ENCODE measurements around the gene SPPL2B.

Gene SPPL2B

GRCh38 chr19:2300533-2300932 lies 28.0 kb upstream of the SPPL2B start:
- DNase-seq = no peak

- DNase-seq = peak in 2 of 3 experiments; percentile 57 to 72
Observed at GRCh38 chr19:2302319-2303210, 25.9 kb upstream of the SPPL2B start.

- no peak for DNase-seq
Observed at GRCh38 chr19:2303211-2303798, 25.2 kb upstream of the SPPL2B start.

GRCh38 chr19:2305452-2306280 lies 22.8 kb upstream of the SPPL2B start:
- DNase-seq = no peak

DNA sequence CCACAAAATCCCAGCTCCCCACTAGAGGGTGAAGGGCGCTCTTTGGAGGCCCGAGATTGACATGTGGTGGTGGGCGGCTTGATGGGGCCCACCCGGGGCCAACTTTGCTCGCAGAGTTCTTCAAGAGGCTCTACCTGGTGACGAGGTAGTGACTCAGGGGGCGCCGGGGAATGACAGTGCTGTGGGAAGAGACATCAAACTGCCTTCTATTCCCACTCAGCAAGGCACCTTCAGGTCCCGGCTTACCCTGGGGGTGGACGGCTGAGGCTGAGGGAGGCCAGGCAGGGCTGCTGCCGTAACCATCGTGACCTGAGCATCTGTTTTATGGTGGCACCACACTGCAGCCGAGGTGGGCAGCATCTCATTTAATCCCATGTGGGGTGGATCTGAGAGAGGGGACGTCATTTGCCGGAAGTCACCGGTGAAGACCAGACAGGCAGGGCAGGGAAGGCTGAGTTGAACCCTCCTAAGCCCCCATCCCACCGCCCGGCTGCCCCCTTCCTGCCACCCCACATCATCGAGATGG lies 22.1 kb upstream of the SPPL2B start:
- no peak for DNase-seq

GRCh38 chr19:2306971-2307370 lies 21.5 kb upstream of the SPPL2B start:
- DNase-seq = no peak

DNA sequence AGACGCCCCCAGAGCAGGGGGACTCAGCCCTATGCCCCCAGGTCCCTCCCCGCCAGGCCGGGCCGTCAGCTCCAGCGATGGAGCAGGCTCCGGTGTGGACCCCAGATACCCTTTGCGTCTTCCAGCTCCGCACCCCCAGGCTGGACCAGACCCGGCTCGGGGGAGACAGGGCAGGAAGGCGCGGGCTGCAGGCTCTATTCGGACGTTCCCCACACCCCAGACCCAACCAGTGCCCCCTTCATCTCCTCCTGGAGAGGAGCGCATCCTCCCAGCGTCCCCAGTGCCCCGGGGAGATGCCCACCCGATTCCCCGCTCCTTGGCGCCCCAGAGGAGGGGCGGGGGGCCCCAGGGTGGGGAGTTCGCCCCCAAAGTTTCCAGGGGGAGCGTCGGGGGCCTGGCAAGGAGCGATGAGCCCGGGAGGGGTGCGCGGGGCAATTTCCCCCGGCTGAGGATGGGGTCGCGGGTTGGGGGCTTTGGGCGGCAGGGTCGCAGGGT lies 20.9 kb upstream of the SPPL2B start:
- DNase-seq = no peak

DNA sequence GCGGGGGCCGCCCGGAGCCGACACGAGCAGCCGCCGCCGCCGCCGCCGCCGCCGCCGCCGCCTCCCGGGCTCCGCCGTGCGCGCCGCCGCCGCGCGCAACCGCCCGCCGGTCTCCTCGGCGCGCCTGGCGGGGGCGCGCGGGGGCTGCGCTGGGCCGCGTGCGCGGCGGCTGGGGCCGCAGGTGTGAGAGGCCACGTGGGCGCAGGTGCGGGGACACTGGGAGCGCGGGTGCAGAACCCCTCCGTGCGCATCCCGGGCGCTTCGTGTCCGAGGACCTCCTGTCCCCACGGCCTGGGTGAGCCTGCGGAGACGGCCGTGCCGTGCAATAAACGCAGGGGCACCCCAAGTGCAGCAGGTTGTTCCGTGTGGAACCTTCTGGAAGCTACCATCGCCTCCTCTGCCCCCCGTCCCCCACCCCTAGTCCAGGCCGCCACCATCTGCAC lies 20.3 kb upstream of the SPPL2B start, which contains the start of gene LINGO3:
Gene LINGO3 (minus strand): TSS at position 41 of the 443 bp plus-strand sequence. CDS start 16,378 bp downstream, outside the sequence.
- peak; percentile 44 to 70 (median 63) for DNase-seq

- peak in 2 of 3 experiments; percentile 24 to 67 for DNase-seq
Observed at GRCh38 chr19:2309734-2310362, 18.6 kb upstream of the SPPL2B start.

DNA sequence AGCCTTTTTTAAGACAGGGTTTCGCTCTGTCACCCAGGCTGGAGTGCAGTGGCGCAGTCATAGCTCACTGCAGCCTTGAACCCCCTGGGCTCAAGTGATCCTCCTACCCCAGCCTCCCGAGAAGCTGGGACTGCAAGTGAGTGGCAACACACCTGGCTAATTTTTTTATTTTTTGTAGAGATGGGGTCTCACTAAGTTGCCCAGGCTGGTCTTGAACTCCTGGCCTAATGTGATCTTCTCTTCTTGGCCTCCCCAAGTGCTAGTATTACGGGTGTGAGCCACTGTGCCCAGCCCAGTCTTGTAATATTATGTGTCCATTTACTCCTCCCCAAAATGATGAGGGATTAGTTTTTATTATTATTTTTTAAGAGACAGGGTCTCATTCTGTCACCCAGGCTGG lies 17.4 kb upstream of the SPPL2B start:
- no peak for DNase-seq

GRCh38 chr19:2312820-2313501 lies 15.5 kb upstream of the SPPL2B start:
- DNase-seq = peak in 2 of 3 experiments; percentile 69 to 81

GRCh38 chr19:2315121-2315817 lies 13.2 kb upstream of the SPPL2B start:
- DNase-seq = no peak

DNA sequence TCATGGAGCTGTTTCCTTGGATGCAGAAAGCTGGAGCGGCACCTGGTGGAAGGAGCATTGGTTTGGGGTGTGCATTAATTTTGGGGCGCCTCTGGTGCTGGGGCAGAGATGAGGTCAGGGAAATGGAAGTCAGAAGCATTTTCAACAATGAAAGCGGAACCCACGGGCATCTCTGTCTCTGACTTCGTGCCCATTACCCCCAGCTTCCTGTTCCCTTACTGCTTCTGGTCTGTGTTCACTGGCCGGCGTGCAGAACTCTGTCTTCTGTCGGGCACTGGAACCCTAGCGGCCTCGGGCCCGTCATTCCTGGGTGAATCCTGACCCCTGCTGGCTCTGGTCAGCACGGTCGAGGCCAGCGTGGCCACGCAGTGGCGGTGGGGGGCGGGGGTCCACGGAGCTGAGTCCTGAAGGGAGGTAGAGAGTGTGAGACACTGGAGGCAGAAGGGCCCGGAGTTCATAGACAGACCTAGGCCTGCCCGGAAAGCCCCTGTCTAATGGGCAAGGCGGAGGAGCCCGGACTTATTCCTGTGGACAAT lies 12.6 kb upstream of the SPPL2B start:
- DNase-seq = no peak

GRCh38 chr19:2317300-2317699 lies 11.2 kb upstream of the SPPL2B start:
- DNase-seq = no peak

DNA sequence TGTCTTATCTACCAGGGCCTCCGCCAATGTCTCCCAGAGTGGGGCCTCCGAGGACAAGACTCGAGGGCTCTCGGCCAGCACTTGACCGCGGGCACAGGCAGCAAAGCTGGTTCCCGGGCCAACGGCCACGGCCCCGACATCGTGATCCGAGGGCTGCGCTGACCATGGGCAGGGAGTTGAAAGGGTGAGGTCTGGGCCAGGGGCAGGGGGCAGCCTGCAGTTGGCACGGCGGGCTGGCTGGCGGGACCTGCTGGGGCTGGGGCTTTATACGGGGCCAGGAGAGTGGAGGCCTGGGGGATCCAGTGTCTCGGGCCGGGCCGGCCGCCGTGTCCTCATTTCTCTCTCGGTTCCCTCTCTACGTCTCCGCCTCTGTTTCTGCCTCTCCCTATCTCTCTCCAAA lies 10.7 kb upstream of the SPPL2B start:
- no peak for DNase-seq

GRCh38 chr19:2318923-2319322 lies 9.6 kb upstream of the SPPL2B start:
- DNase-seq = no peak

- no peak for DNase-seq
Observed at GRCh38 chr19:2319551-2319950, 8.9 kb upstream of the SPPL2B start.

DNA sequence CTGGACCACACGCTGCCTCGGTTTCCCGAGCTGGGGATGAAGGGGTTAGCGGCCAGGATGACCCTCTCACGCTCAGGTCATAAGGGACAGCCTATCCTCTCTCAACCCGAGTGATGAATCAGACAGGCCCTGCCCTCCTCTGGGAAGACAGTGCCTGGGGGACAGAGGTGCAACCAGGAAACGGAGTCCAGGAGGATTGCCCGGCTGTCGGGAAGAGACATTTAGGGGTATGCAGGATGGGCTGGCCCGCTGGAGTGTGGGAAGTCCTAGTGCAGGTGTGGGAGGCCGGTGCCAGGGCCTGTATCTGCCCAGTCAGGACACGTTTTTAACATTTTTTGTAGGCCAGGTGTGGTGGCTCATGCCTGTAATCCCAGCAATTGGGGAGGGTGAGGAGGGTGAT lies 8.4 kb upstream of the SPPL2B start:
- no peak for DNase-seq

- DNase-seq = no peak
Observed at GRCh38 chr19:2320939-2321338, 7.5 kb upstream of the SPPL2B start.

DNA sequence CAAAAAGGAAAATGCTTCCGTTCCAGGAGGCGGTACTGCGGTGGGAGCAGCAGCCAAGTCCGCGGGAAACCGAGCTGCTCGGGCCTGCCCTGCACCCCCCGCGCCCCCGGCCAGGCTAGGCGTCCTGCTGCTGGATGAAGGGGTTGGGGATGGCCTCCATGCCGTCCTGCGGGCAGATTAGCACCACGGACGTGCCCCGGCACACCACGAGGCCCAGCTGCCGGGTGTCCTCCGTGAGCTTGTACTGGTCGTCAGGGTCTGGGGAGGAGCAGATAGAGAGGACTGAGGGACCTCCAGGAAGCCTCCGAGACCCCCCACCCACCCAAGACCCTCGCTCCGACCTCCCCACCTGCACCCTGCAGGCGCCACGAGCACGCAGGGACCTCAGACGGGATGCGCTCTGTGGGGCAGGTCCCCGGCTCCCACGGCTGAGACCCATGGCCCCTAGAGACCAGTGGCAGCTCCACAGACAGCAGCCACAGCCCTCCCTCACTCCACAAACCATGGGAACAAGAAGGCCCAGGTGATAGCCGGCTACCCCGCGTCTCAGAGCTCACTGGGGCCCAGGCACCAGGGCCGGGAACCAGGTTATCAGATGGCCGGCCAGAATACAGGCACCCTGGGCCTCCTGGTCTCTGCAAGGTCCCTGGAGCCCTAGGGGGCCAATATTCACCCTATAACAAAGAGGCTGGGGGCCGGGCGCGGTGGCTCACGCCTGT lies 6.8 kb upstream of the SPPL2B start:
- no peak for DNase-seq
